Activated naive CD4-positive, alpha-beta T cell treated with anti-CD3 and anti-CD28 coated beads, Interleukin-2, amount 50 U/mL, for 72 hours (primary cell): Measurements from ENCODE around the gene PLEKHH2. TPM values are rescaled to one million over a fixed set of nuclear protein-coding genes. Genes with fewer than 3 reads are reported as not detected.

ENCODE experiments used
- ATAC-seq, 2 donors: fragments of 150-1000 bp; cut with Tn5 transposase; 2 replicates each; pipeline ENCODE4 v1.10.0; 2021; ENCODE audit warnings: mild to moderate bottlenecking in 2 of 2, moderate library complexity in 2 of 2
- DNase-seq, 2 donors: peaks; one replicate each; pipeline ENCODE4 v3.0.0; 2021 to 2022; ENCODE audit warnings: low spot score in 2 of 2
- H3K27ac Mint-ChIP-seq, 2 donors: one replicate each; pipeline ENCODE4 v1.8.0; 2022; ENCODE audit warnings: mild to moderate bottlenecking in 2 of 2, mixed read lengths in 2 of 2
- H3K36me3 Mint-ChIP-seq, 2 donors: one replicate each; pipeline ENCODE4 v1.8.0; 2022; ENCODE audit warnings: mixed read lengths in 2 of 2
- H3K9me3 Mint-ChIP-seq, 2 donors: one replicate each; pipeline ENCODE4 v1.8.0; 2022; ENCODE audit warnings: mixed read lengths in 2 of 2
- total RNA-seq, 2 donors: library from RNA; stranded (reverse); gene quantifications; one replicate each; pipeline ENCODE4 v1.2.3, GENCODE V29; 2022

PLEKHH2 gene
- total RNA-seq, 2 donors from 2014 or later, result 2.4 to 8.6 TPM

- DNase-seq (no peak), ATAC-seq (no peak)
- no peaks in the 10 kb centered on the region for H3K36me3 Mint-ChIP-seq
- H3K27ac Mint-ChIP-seq, result no peak overlapping the region
- no peaks in the 10 kb centered on the region for H3K9me3 Mint-ChIP-seq
These were observed 94.2 kb downstream of the PLEKHH2 start for GRCh38 chr2:43731211-43731610.

GRCh38 chr2:43736637-43737036 lies 99.6 kb downstream of the PLEKHH2 start:
- ATAC-seq (no peak), DNase-seq (no peak)
- Mint-ChIP-seq H3K36me3 (no peaks in the 10 kb centered on the region), H3K27ac (no peak overlapping the region), H3K9me3 (no peaks in the 10 kb centered on the region)

GRCh38 chr2:43737097-43737854 lies 100.2 kb downstream of the PLEKHH2 start:
- Mint-ChIP-seq H3K9me3 (no peaks in the 10 kb centered on the region), H3K27ac (no peak overlapping the region)
- no peak for ATAC-seq

GRCh38 chr2:43737855-43738254 lies 100.8 kb downstream of the PLEKHH2 start:
- ATAC-seq, result no peak
- Mint-ChIP-seq H3K27ac (no peak overlapping the region), H3K36me3 (no peaks in the 10 kb centered on the region), H3K9me3 (no peaks in the 10 kb centered on the region)
- DNase-seq, result no peak

More at GRCh38 chr2:43737097-43737854, 100.2 kb downstream of the PLEKHH2 start:
- DNase-seq, result no peak
- no peaks in the 10 kb centered on the region for H3K36me3 Mint-ChIP-seq

- no peak for DNase-seq
- no peaks in the 10 kb centered on the region for H3K36me3 Mint-ChIP-seq
- H3K27ac Mint-ChIP-seq, result no peak overlapping the region
- no peaks in the 10 kb centered on the region for H3K9me3 Mint-ChIP-seq
- ATAC-seq, result no peak
These were observed 101.2 kb downstream of the PLEKHH2 start for GRCh38 chr2:43738257-43738656.

- H3K27ac Mint-ChIP-seq, result no peak overlapping the region
- H3K36me3 Mint-ChIP-seq, result no peaks in the 10 kb centered on the region
- DNase-seq, result no peak
- H3K9me3 Mint-ChIP-seq, result no peaks in the 10 kb centered on the region
- ATAC-seq, result no peak
These were observed 106.6 kb downstream of the PLEKHH2 start for GRCh38 chr2:43743706-43744105.

- DNase-seq, result no peak
- ATAC-seq, result no peak
- Mint-ChIP-seq H3K27ac (no peak overlapping the region), H3K9me3 (no peaks in the 10 kb centered on the region), H3K36me3 (no peaks in the 10 kb centered on the region)
These were observed 108.4 kb downstream of the PLEKHH2 start for GRCh38 chr2:43745457-43745856.

GRCh38 chr2:43748333-43748732 lies 111.3 kb downstream of the PLEKHH2 start:
- H3K9me3 Mint-ChIP-seq, result no peaks in the 10 kb centered on the region
- ATAC-seq, result no peak
- H3K36me3 Mint-ChIP-seq, result no peaks in the 10 kb centered on the region
- no peak for DNase-seq
- no peak overlapping the region for H3K27ac Mint-ChIP-seq

- H3K27ac Mint-ChIP-seq, result no peak overlapping the region
- H3K9me3 Mint-ChIP-seq, result no peaks in the 10 kb centered on the region
- DNase-seq (no peak), ATAC-seq (no peak)
- no peaks in the 10 kb centered on the region for H3K36me3 Mint-ChIP-seq
These were observed 112.5 kb downstream of the PLEKHH2 start for GRCh38 chr2:43749583-43749982.

- Mint-ChIP-seq H3K27ac (no peak overlapping the region), H3K36me3 (no peaks in the 10 kb centered on the region), H3K9me3 (no peaks in the 10 kb centered on the region)
- ATAC-seq (no peak), DNase-seq (no peak)
These were observed 114.5 kb downstream of the PLEKHH2 start for GRCh38 chr2:43751476-43751990.

- Mint-ChIP-seq H3K9me3 (no peaks in the 10 kb centered on the region), H3K27ac (no peak overlapping the region), H3K36me3 (no peaks in the 10 kb centered on the region)
- DNase-seq (no peak), ATAC-seq (no peak)
These were observed 115.2 kb downstream of the PLEKHH2 start for GRCh38 chr2:43752302-43752701.

- DNase-seq, result no peak
- Mint-ChIP-seq H3K27ac (no peak overlapping the region), H3K36me3 (no peaks in the 10 kb centered on the region), H3K9me3 (no peaks in the 10 kb centered on the region)
- ATAC-seq, result no peak
These were observed 117.1 kb downstream of the PLEKHH2 start for GRCh38 chr2:43754180-43754579.

GRCh38 chr2:43758739-43759138 lies 121.7 kb downstream of the PLEKHH2 start:
- no peak for DNase-seq
- no peak for ATAC-seq
- Mint-ChIP-seq H3K27ac (no peak overlapping the region), H3K9me3 (no peaks in the 10 kb centered on the region), H3K36me3 (no peaks in the 10 kb centered on the region)

GRCh38 chr2:43759195-43759594 lies 122.1 kb downstream of the PLEKHH2 start:
- Mint-ChIP-seq H3K27ac (no peak overlapping the region), H3K9me3 (no peaks in the 10 kb centered on the region), H3K36me3 (no peaks in the 10 kb centered on the region)
- DNase-seq, result no peak
- no peak for ATAC-seq

GRCh38 chr2:43762286-43762685 lies 125.2 kb downstream of the PLEKHH2 start:
- DNase-seq (no peak), ATAC-seq (peak; percentile 18 to 90)
- Mint-ChIP-seq H3K36me3 (no peaks in the 10 kb centered on the region), H3K9me3 (no peaks in the 10 kb centered on the region), H3K27ac (peak overlapping the region in 1 of 2 donors; percentile 32)

GRCh38 chr2:43763091-43763490 lies 126.0 kb downstream of the PLEKHH2 start:
- ATAC-seq (no peak), DNase-seq (no peak)
- Mint-ChIP-seq H3K27ac (no peak overlapping the region), H3K9me3 (no peaks in the 10 kb centered on the region), H3K36me3 (no peaks in the 10 kb centered on the region)

GRCh38 chr2:43764086-43764705 lies 127.1 kb downstream of the PLEKHH2 start:
- DNase-seq (no peak), ATAC-seq (no peak)
- H3K9me3 Mint-ChIP-seq, result no peaks in the 10 kb centered on the region
- no peak overlapping the region for H3K27ac Mint-ChIP-seq
- H3K36me3 Mint-ChIP-seq, result no peaks in the 10 kb centered on the region

GRCh38 chr2:43766006-43766405 lies 128.9 kb downstream of the PLEKHH2 start:
- no peaks in the 10 kb centered on the region for H3K36me3 Mint-ChIP-seq
- no peak overlapping the region for H3K27ac Mint-ChIP-seq
- ATAC-seq (no peak), DNase-seq (no peak)
- H3K9me3 Mint-ChIP-seq, result no peaks in the 10 kb centered on the region
